Measurements from ENCODE around the gene CFAP77.

CFAP77 gene

GRCh38 chr9:132414731-132415130, 4.7 kb downstream of the CFAP77 start:
- H3K36me3 ChIP-seq (ENCODE audit: insufficient read depth, low read length), result no peaks in the 10 kb centered on the region
- H3K4me1 ChIP-seq (ENCODE audit: insufficient read depth, low read length), result peaks cover 37% of the 10 kb centered on the region
- H3K27me3 ChIP-seq (ENCODE audit: insufficient read depth, low read length), result peaks cover 34% of the 10 kb centered on the region
- no peak overlapping the region for H3K4me3 ChIP-seq (ENCODE audit: low read length)
- no peak overlapping the region for H2AFZ ChIP-seq (ENCODE audit: low read depth, low read length)
- no peaks in the 10 kb centered on the region for H3K9me3 ChIP-seq (ENCODE audit: low read length)

GRCh38 chr9:132415181-132415580, 5.2 kb downstream of the CFAP77 start:
- no peak overlapping the region for H3K4me3 ChIP-seq (ENCODE audit: low read length)
- peaks cover 36% of the 10 kb centered on the region for H3K4me1 ChIP-seq (ENCODE audit: insufficient read depth, low read length)
- no peak overlapping the region for H2AFZ ChIP-seq (ENCODE audit: low read depth, low read length)
- no peaks in the 10 kb centered on the region for H3K9me3 ChIP-seq (ENCODE audit: low read length)
- H3K36me3 ChIP-seq (ENCODE audit: insufficient read depth, low read length), result no peaks in the 10 kb centered on the region
- H3K27me3 ChIP-seq (ENCODE audit: insufficient read depth, low read length), result peaks cover 33% of the 10 kb centered on the region

GRCh38 chr9:132418726-132419363, 8.8 kb downstream of the CFAP77 start:
- Histone ChIP-seq H3K4me3 (ENCODE audit: low read length) (no peak overlapping the region), H3K27me3 (ENCODE audit: insufficient read depth, low read length) (peaks cover 13% of the 10 kb centered on the region), H3K4me1 (ENCODE audit: insufficient read depth, low read length) (peaks cover 30% of the 10 kb centered on the region), H2AFZ (ENCODE audit: low read depth, low read length) (no peak overlapping the region), H3K36me3 (ENCODE audit: insufficient read depth, low read length) (no peaks in the 10 kb centered on the region), H3K9me3 (ENCODE audit: low read length) (no peaks in the 10 kb centered on the region)

GRCh38 chr9:132422574-132422973, 12.6 kb downstream of the CFAP77 start:
- H3K4me3 ChIP-seq (ENCODE audit: low read length), result no peak overlapping the region
- peaks cover 38% of the 10 kb centered on the region for H3K4me1 ChIP-seq (ENCODE audit: insufficient read depth, low read length)
- H3K27me3 ChIP-seq (ENCODE audit: insufficient read depth, low read length), result peaks cover 16% of the 10 kb centered on the region
- H3K36me3 ChIP-seq (ENCODE audit: insufficient read depth, low read length), result no peaks in the 10 kb centered on the region
- H2AFZ ChIP-seq (ENCODE audit: low read depth, low read length), result no peak overlapping the region
- H3K9me3 ChIP-seq (ENCODE audit: low read length), result no peaks in the 10 kb centered on the region

- no peak overlapping the region for H3K4me3 ChIP-seq (ENCODE audit: low read length)
- peaks cover 11% of the 10 kb centered on the region for H3K27me3 ChIP-seq (ENCODE audit: insufficient read depth, low read length)
- no peaks in the 10 kb centered on the region for H3K9me3 ChIP-seq (ENCODE audit: low read length)
- H2AFZ ChIP-seq (ENCODE audit: low read depth, low read length), result no peak overlapping the region
- H3K4me1 ChIP-seq (ENCODE audit: insufficient read depth, low read length), result peaks cover 35% of the 10 kb centered on the region
- no peaks in the 10 kb centered on the region for H3K36me3 ChIP-seq (ENCODE audit: insufficient read depth, low read length)
Observed at GRCh38 chr9:132423503-132423902, 13.5 kb downstream of the CFAP77 start.

- no peaks in the 10 kb centered on the region for H3K36me3 ChIP-seq (ENCODE audit: insufficient read depth, low read length)
- H3K4me3 ChIP-seq (ENCODE audit: low read length), result no peak overlapping the region
- H2AFZ ChIP-seq (ENCODE audit: low read depth, low read length), result no peak overlapping the region
- no peaks in the 10 kb centered on the region for H3K9me3 ChIP-seq (ENCODE audit: low read length)
- H3K4me1 ChIP-seq (ENCODE audit: insufficient read depth, low read length), result peaks cover 25% of the 10 kb centered on the region
- H3K27me3 ChIP-seq (ENCODE audit: insufficient read depth, low read length), result peaks cover 11% of the 10 kb centered on the region
Observed at GRCh38 chr9:132424857-132425674, 15.1 kb downstream of the CFAP77 start.

GRCh38 chr9:132425675-132426062, 15.7 kb downstream of the CFAP77 start:
- no peaks in the 10 kb centered on the region for H3K36me3 ChIP-seq (ENCODE audit: insufficient read depth, low read length)
- no peaks in the 10 kb centered on the region for H3K9me3 ChIP-seq (ENCODE audit: low read length)
- H3K4me3 ChIP-seq (ENCODE audit: low read length), result no peak overlapping the region
- H3K4me1 ChIP-seq (ENCODE audit: insufficient read depth, low read length), result peaks cover 25% of the 10 kb centered on the region
- H2AFZ ChIP-seq (ENCODE audit: low read depth, low read length), result no peak overlapping the region
- peaks cover 12% of the 10 kb centered on the region for H3K27me3 ChIP-seq (ENCODE audit: insufficient read depth, low read length)

- Histone ChIP-seq H3K27me3 (ENCODE audit: insufficient read depth, low read length) (peaks cover 16% of the 10 kb centered on the region), H3K36me3 (ENCODE audit: insufficient read depth, low read length) (no peaks in the 10 kb centered on the region), H3K9me3 (ENCODE audit: low read length) (no peaks in the 10 kb centered on the region), H3K4me3 (ENCODE audit: low read length) (no peak overlapping the region), H3K4me1 (ENCODE audit: insufficient read depth, low read length) (peaks cover 25% of the 10 kb centered on the region), H2AFZ (ENCODE audit: low read depth, low read length) (no peak overlapping the region)
Observed at GRCh38 chr9:132426639-132427414, 16.8 kb downstream of the CFAP77 start.

- peaks cover 18% of the 10 kb centered on the region for H3K27me3 ChIP-seq (ENCODE audit: insufficient read depth, low read length)
- H3K4me3 ChIP-seq (ENCODE audit: low read length), result no peak overlapping the region
- H2AFZ ChIP-seq (ENCODE audit: low read depth, low read length), result no peak overlapping the region
- H3K36me3 ChIP-seq (ENCODE audit: insufficient read depth, low read length), result no peaks in the 10 kb centered on the region
- H3K9me3 ChIP-seq (ENCODE audit: low read length), result no peaks in the 10 kb centered on the region
- H3K4me1 ChIP-seq (ENCODE audit: insufficient read depth, low read length), result peaks cover 7% of the 10 kb centered on the region
Observed at GRCh38 chr9:132430998-132431397, 21.0 kb downstream of the CFAP77 start.

- Histone ChIP-seq H3K4me1 (ENCODE audit: insufficient read depth, low read length) (no peaks in the 10 kb centered on the region), H2AFZ (ENCODE audit: low read depth, low read length) (no peak overlapping the region), H3K4me3 (ENCODE audit: low read length) (no peak overlapping the region), H3K9me3 (ENCODE audit: low read length) (no peaks in the 10 kb centered on the region), H3K36me3 (ENCODE audit: insufficient read depth, low read length) (no peaks in the 10 kb centered on the region), H3K27me3 (ENCODE audit: insufficient read depth, low read length) (peaks cover 6% of the 10 kb centered on the region)
Observed at GRCh38 chr9:132434881-132435280, 24.9 kb downstream of the CFAP77 start.

GRCh38 chr9:132439153-132439552, 29.1 kb downstream of the CFAP77 start:
- Histone ChIP-seq H2AFZ (ENCODE audit: low read depth, low read length) (no peak overlapping the region), H3K9me3 (ENCODE audit: low read length) (no peaks in the 10 kb centered on the region), H3K36me3 (ENCODE audit: insufficient read depth, low read length) (no peaks in the 10 kb centered on the region), H3K4me3 (ENCODE audit: low read length) (no peak overlapping the region), H3K27me3 (ENCODE audit: insufficient read depth, low read length) (no peaks in the 10 kb centered on the region), H3K4me1 (ENCODE audit: insufficient read depth, low read length) (peaks cover 11% of the 10 kb centered on the region)

- peaks cover 11% of the 10 kb centered on the region for H3K4me1 ChIP-seq (ENCODE audit: insufficient read depth, low read length)
- H3K4me3 ChIP-seq (ENCODE audit: low read length), result no peak overlapping the region
- no peaks in the 10 kb centered on the region for H3K9me3 ChIP-seq (ENCODE audit: low read length)
- H3K36me3 ChIP-seq (ENCODE audit: insufficient read depth, low read length), result no peaks in the 10 kb centered on the region
- H3K27me3 ChIP-seq (ENCODE audit: insufficient read depth, low read length), result no peaks in the 10 kb centered on the region
- H2AFZ ChIP-seq (ENCODE audit: low read depth, low read length), result no peak overlapping the region
Observed at GRCh38 chr9:132440735-132441134, 30.7 kb downstream of the CFAP77 start.

- H3K4me3 ChIP-seq (ENCODE audit: low read length), result no peak overlapping the region
- no peaks in the 10 kb centered on the region for H3K27me3 ChIP-seq (ENCODE audit: insufficient read depth, low read length)
- no peaks in the 10 kb centered on the region for H3K9me3 ChIP-seq (ENCODE audit: low read length)
- H3K4me1 ChIP-seq (ENCODE audit: insufficient read depth, low read length), result peaks cover 11% of the 10 kb centered on the region
- no peaks in the 10 kb centered on the region for H3K36me3 ChIP-seq (ENCODE audit: insufficient read depth, low read length)
- H2AFZ ChIP-seq (ENCODE audit: low read depth, low read length), result no peak overlapping the region
Observed at GRCh38 chr9:132441404-132441803, 31.4 kb downstream of the CFAP77 start.
